ENCODE results near the gene ZNF761.
"Not testable (repeated sequence)": the region's sequence is repeated elsewhere in the genome, so short reads cannot be mapped to it uniquely, and the experiment has no call there.

The ZNF761 gene

GRCh38 chr19:53461866-53462265 is 30.1 kb downstream of the ZNF761 start:
- DNase-seq, result no peak

GRCh38 chr19:53462861-53463260 is 31.1 kb downstream of the ZNF761 start:
- DNase-seq, result no peak

GRCh38 chr19:53463263-53463662 is 31.5 kb downstream of the ZNF761 start:
- DNase-seq, result no peak

GRCh38 chr19:53466726-53467484 is 35.1 kb downstream of the ZNF761 start:
- DNase-seq, result peak in 1 of 6 experiments; percentile 21

- peak; percentile 85 to 97 (median 94) for DNase-seq
These were observed 35.9 kb downstream of the ZNF761 start, which contains the start of gene ZNF813 for GRCh38 chr19:53467485-53468262. Gene ZNF813, plus strand, starts transcription at chr19:53467733. Its CDS starts 16,090 bp downstream, at chr19:53483823.

- DNase-seq, result not testable (repeated sequence)
These were observed 36.8 kb downstream of the ZNF761 start for GRCh38 chr19:53468628-53469027.

- no peak for DNase-seq
These were observed 40.1 kb downstream of the ZNF761 start for GRCh38 chr19:53471916-53472315.

- not testable (repeated sequence) for DNase-seq
These were observed 43.0 kb downstream of the ZNF761 start for GRCh38 chr19:53474832-53475231.

- DNase-seq, result not testable (repeated sequence)
These were observed 43.7 kb downstream of the ZNF761 start for GRCh38 chr19:53475470-53475869.

- not testable (repeated sequence) for DNase-seq
These were observed 52.0 kb downstream of the ZNF761 start for GRCh38 chr19:53483751-53484150.

- DNase-seq, result no peak
These were observed 53.5 kb downstream of the ZNF761 start for GRCh38 chr19:53485046-53486004.

- no peak for DNase-seq
These were observed 60.4 kb downstream of the ZNF761 start for GRCh38 chr19:53492153-53492552.

- not testable (repeated sequence) for DNase-seq
These were observed 65.7 kb downstream of the ZNF761 start for GRCh38 chr19:53497311-53498023.

- not testable (repeated sequence) for DNase-seq
These were observed 66.2 kb downstream of the ZNF761 start for GRCh38 chr19:53498024-53498395.

- not testable (repeated sequence) for DNase-seq
These were observed 71.4 kb downstream of the ZNF761 start for GRCh38 chr19:53503151-53503550.

- not testable (repeated sequence) for DNase-seq
These were observed 72.0 kb downstream of the ZNF761 start for GRCh38 chr19:53503671-53504364.

- peak in 1 of 6 experiments; percentile 4 for DNase-seq
These were observed 72.5 kb downstream of the ZNF761 start for GRCh38 chr19:53504365-53504703.

GRCh38 chr19:53504885-53505284 is 73.1 kb downstream of the ZNF761 start:
- no peak for DNase-seq

GRCh38 chr19:53506728-53507127 is 74.9 kb downstream of the ZNF761 start:
- no peak for DNase-seq

Measured in stimulated activated naive CD4-positive, alpha-beta T cell (primary cell).